ENCODE results near the gene RASAL1. TPM values are rescaled to one million over a fixed set of nuclear protein-coding genes. Genes with fewer than 3 reads are reported as not detected.

RASAL1 gene
- total and polyA plus RNA-seq, 9 donors = 0.05 to 5.1 (median 1.1) TPM; not detected in 2

DNA sequence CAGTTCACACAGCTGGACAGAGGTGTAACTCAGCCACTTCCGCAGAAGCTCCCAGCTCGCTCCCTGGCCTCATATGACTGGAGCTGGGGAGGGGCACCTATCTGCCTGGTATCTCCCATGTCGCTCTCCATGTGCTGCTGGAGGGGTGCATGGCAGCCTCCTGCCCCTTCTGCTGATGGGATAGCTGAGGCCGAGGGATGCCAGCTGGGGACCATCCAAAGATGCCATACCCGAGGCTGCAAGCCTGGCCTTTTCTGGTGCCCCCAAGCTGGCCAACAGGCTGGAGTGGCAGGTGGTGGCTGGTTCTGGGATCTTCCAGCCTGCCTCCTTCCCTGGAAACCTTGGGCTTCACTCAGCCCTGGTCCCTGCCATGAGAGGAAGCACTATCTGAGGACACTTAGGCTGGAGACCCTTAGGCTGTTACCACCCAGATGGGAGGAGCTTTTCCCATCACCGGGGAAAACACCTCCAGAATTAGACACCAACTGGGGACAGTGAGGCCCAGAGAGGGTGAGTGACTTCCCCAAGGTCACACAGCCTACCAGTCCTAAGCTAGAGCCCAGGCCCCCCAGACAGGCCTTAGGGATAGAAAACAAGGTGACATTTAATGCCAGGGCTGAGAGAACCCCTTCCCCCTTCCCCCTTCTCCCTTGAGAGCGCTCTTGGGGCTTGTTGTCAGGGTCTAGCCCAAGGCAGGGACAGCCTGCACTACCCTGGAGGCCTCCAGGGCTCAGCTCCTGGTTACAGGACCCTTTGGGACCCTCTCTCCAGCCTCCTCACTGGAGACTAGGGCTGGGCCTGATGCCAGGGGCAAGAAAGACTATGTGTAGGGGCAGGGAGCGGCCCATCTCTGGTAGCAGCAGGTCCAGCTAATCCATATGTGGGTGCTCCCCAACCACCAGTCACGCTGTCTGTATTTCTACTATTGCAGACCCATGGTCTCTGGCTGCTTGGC lies 71.9 kb downstream of the RASAL1 start:
- Histone ChIP-seq H3K27me3 (no peaks in the 10 kb centered on the region), H3K4me1 (ENCODE audit: insufficient read depth) (no peaks in the 10 kb centered on the region), H3K36me3 (no peaks in the 10 kb centered on the region), H3K4me3 (no peak overlapping the region), H3K27ac (no peak overlapping the region), H3K9me3 (no peaks in the 10 kb centered on the region)
- intact Hi-C loops (cut with DNase I) = no loop called here
- no peak for TF ChIP-seq EP300 (IDR thresholded peaks at IDR 0.05)
- no peak for TF ChIP-seq POLR2A (IDR thresholded peaks at IDR 0.05)
- TF ChIP-seq, protein P1, sequence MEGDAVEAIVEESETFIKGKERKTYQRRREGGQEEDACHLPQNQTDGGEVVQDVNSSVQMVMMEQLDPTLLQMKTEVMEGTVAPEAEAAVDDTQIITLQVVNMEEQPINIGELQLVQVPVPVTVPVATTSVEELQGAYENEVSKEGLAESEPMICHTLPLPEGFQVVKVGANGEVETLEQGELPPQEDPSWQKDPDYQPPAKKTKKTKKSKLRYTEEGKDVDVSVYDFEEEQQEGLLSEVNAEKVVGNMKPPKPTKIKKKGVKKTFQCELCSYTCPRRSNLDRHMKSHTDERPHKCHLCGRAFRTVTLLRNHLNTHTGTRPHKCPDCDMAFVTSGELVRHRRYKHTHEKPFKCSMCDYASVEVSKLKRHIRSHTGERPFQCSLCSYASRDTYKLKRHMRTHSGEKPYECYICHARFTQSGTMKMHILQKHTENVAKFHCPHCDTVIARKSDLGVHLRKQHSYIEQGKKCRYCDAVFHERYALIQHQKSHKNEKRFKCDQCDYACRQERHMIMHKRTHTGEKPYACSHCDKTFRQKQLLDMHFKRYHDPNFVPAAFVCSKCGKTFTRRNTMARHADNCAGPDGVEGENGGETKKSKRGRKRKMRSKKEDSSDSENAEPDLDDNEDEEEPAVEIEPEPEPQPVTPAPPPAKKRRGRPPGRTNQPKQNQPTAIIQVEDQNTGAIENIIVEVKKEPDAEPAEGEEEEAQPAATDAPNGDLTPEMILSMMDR (IDR thresholded peaks at IDR 0.05) = no peak
- WGBS, 3 donors = 84 to 85% (median 84%) methylated on average over 9 of the region's 9 CpGs
- DNase-seq = no peak

DNA sequence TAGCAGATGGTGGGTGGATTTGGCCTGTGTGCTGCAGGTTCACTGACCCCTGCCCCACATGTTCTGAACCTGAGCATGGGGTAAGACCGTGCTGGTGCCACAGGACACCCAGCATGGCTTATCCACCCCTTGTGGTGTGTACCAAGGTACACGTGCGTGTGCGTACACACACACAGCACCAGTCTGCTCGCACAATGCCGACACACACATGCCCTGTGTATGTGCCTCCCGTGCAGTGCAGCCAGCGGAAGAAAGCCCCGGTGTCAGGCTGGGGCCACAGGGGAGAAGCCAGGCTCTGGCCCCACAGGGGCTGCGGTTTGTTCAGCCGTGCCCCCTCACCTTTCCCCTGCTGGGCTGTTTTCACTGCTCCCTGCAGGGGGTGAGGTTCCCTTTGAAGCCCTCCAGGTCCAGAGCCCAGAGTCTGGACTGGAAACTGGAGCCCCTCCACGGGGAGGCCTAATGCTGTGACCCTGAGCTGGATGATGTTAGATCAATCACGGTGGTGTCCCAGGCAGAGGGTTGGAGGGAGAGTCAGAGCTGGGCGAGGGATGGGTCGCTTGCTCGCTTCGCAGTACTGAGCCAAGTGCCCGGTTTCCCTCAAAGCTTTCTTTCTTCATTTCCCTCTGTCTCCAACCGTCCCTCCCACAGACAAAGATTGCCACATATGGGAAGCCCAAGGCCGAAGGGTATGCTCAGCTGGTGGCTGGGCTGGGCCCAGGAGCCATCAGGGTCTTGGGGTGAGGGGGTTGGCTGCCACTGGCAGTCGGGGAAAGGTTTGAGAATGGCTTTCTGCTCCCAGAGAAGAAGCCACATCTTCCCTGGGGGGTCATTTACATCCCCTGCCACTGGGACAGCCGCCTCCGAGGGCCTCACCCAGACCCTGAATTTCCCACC lies 72.8 kb downstream of the RASAL1 start:
- no peak overlapping the region for H3K4me3 ChIP-seq
- H3K4me1 ChIP-seq (ENCODE audit: insufficient read depth) = no peaks in the 10 kb centered on the region
- no peaks in the 10 kb centered on the region for H3K27me3 ChIP-seq
- H3K9me3 ChIP-seq = no peaks in the 10 kb centered on the region
- TF ChIP-seq EP300 (IDR thresholded peaks at IDR 0.05) = no peak
- TF ChIP-seq, protein P1 (IDR thresholded peaks at IDR 0.05) = no peak
- no peak for TF ChIP-seq POLR2A (IDR thresholded peaks at IDR 0.05)
- WGBS, 3 donors = 69 to 71% (median 71%) methylated on average over 23 of the region's 23 CpGs
- DNase-seq = no peak
- H3K36me3 ChIP-seq = no peaks in the 10 kb centered on the region
- no peak overlapping the region for H3K27ac ChIP-seq
- intact Hi-C loops (cut with DNase I) = no loop called here

DNA sequence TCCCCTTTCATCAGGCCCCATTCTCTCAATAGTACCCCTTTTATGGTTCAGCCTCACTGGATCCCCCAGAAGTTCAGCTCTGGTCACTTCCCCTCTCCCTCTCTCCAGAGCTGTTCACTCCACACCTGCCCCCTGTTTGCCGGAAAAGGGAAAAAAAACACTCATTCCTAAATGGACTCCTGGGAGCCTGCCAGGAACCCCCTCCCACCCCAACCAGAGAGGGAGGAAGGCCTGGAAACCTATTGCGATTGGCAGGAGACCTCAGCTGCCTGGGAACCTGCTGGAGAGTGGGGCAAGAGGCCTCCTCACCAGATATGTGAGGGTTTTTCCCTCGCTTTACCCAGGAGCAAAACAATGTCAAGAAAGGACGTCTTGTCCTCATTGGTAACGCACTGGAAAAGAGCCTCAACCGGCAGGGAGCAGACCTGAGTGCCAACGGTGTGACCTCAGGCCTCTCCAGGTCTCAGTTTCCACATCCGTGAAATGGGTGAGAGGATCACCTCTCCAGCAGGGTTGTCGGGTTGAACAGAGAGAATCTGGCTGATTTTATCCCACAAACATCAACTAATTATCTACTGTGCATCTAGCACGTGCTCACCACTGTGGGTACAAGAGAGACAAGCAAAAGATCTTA lies 74.4 kb downstream of the RASAL1 start:
- H3K27ac ChIP-seq = no peak overlapping the region
- no peaks in the 10 kb centered on the region for H3K36me3 ChIP-seq
- H3K4me1 ChIP-seq (ENCODE audit: insufficient read depth) = no peaks in the 10 kb centered on the region
- no peak for DNase-seq
- H3K27me3 ChIP-seq = no peaks in the 10 kb centered on the region
- intact Hi-C loops (cut with DNase I) = no loop called here
- H3K4me3 ChIP-seq = no peak overlapping the region
- no peak for TF ChIP-seq POLR2A (IDR thresholded peaks at IDR 0.05)
- no peak for TF ChIP-seq EP300 (IDR thresholded peaks at IDR 0.05)
- TF ChIP-seq, protein P1 (IDR thresholded peaks at IDR 0.05) = no peak
- WGBS, 3 donors = 69 to 73% (median 71%) methylated on average over 10 of the region's 10 CpGs
- no peaks in the 10 kb centered on the region for H3K9me3 ChIP-seq
